GM12873 (cell line): ENCODE measurements around the gene CAPRIN2.

Source experiments
- CTCF ChIP-seq: IDR thresholded peaks from 2 replicates; pipeline ENCODE4 v1.5.1; 2012; ENCODE audit warnings: low read depth, mild to moderate bottlenecking, moderate library complexity, low read length, control low read depth; ENCODE audit not compliant: insufficient read depth; ENCODE audit errors: missing control alignments

Gene CAPRIN2

GRCh38 chr12:30694412-30695198 lies 60.1 kb downstream of the CAPRIN2 start:
- TF ChIP-seq CTCF: no peak

GRCh38 chr12:30692470-30692869 lies 62.3 kb downstream of the CAPRIN2 start:
- no peak for TF ChIP-seq CTCF

GRCh38 chr12:30691122-30691879 lies 63.5 kb downstream of the CAPRIN2 start:
- no peak for TF ChIP-seq CTCF

GRCh38 chr12:30687265-30687986 lies 67.3 kb downstream of the CAPRIN2 start:
- no peak for TF ChIP-seq CTCF

- TF ChIP-seq CTCF: no peak
Observed at GRCh38 chr12:30679241-30679640, 75.5 kb downstream of the CAPRIN2 start.

- no peak for TF ChIP-seq CTCF
Observed at GRCh38 chr12:30678221-30678620, 76.5 kb downstream of the CAPRIN2 start.

GRCh38 chr12:30661210-30661609 lies 93.5 kb downstream of the CAPRIN2 start:
- no peak for TF ChIP-seq CTCF
